Measurements from ENCODE around the gene DPH2.
A peak's percentile ranks its signal among the peaks of the same experiment; 100 is the strongest.

DPH2 gene

GRCh38 chr1:43938383-43938782 is 31.4 kb upstream of the DPH2 start:
- no peak for DNase-seq
- in situ Hi-C loops (cut with HindIII; ENCODE audit: low pct_ligation_motif_present, low pct_unique_long_range_greater_than_20kb, low sequenced_read_pairs) = loop anchor here (25.0 kb wide), 1 partner anchor 176 kb away; no protein-coding TSS in a partner anchor

- no peak for DNase-seq
- in situ Hi-C loops (cut with HindIII; ENCODE audit: low pct_ligation_motif_present, low pct_unique_long_range_greater_than_20kb, low sequenced_read_pairs) = loop anchor here (25.0 kb wide), 1 partner anchor 177 kb away; no protein-coding TSS in a partner anchor
These were observed 30.8 kb upstream of the DPH2 start for GRCh38 chr1:43938892-43939587.

- in situ Hi-C loops (cut with HindIII; ENCODE audit: low pct_ligation_motif_present, low pct_unique_long_range_greater_than_20kb, low sequenced_read_pairs) = loop anchor here (25.0 kb wide), 1 partner anchor 180 kb away; no protein-coding TSS in a partner anchor
- DNase-seq = no peak
These were observed 27.4 kb upstream of the DPH2 start for GRCh38 chr1:43942411-43942810.

GRCh38 chr1:43944860-43945259 is 24.9 kb upstream of the DPH2 start:
- DNase-seq = no peak
- in situ Hi-C loops (cut with HindIII; ENCODE audit: low pct_ligation_motif_present, low pct_unique_long_range_greater_than_20kb, low sequenced_read_pairs) = loop anchor here (25.0 kb wide), 1 partner anchor 183 kb away; no protein-coding TSS in a partner anchor

- in situ Hi-C loops (cut with HindIII; ENCODE audit: low pct_ligation_motif_present, low pct_unique_long_range_greater_than_20kb, low sequenced_read_pairs) = loop anchor here (25.0 kb wide), 1 partner anchor 183 kb away; no protein-coding TSS in a partner anchor
- no peak for DNase-seq
These were observed 24.1 kb upstream of the DPH2 start for GRCh38 chr1:43945674-43946235.

GRCh38 chr1:43946236-43947060 is 23.4 kb upstream of the DPH2 start, which contains the start of gene IPO13:
Gene IPO13, plus strand, starts transcription at chr1:43946950. Its CDS starts 651 bp downstream, at chr1:43947601.
- in situ Hi-C loops (cut with HindIII; ENCODE audit: low pct_ligation_motif_present, low pct_unique_long_range_greater_than_20kb, low sequenced_read_pairs) = loop anchor here (25.0 kb wide), 1 partner anchor 184 kb away; no protein-coding TSS in a partner anchor
- peak; percentile 94 for DNase-seq

GRCh38 chr1:43947061-43947873 is 22.5 kb upstream of the DPH2 start:
- no peak for DNase-seq
- in situ Hi-C loops (cut with HindIII; ENCODE audit: low pct_ligation_motif_present, low pct_unique_long_range_greater_than_20kb, low sequenced_read_pairs) = loop anchor here (25.0 kb wide), 1 partner anchor 185 kb away; no protein-coding TSS in a partner anchor

GRCh38 chr1:43947874-43948437 is 21.9 kb upstream of the DPH2 start:
- in situ Hi-C loops (cut with HindIII; ENCODE audit: low pct_ligation_motif_present, low pct_unique_long_range_greater_than_20kb, low sequenced_read_pairs) = loop anchor here (25.0 kb wide), 1 partner anchor 186 kb away; no protein-coding TSS in a partner anchor
- DNase-seq = no peak

GRCh38 chr1:43949678-43950077 is 20.1 kb upstream of the DPH2 start:
- DNase-seq = no peak
- in situ Hi-C loops (cut with HindIII; ENCODE audit: low pct_ligation_motif_present, low pct_unique_long_range_greater_than_20kb, low sequenced_read_pairs) = loop anchor here (25.0 kb wide), 1 partner anchor 187 kb away; no protein-coding TSS in a partner anchor

GRCh38 chr1:43951021-43951985 is 18.5 kb upstream of the DPH2 start:
- in situ Hi-C loops (cut with HindIII; ENCODE audit: low pct_ligation_motif_present, low pct_unique_long_range_greater_than_20kb, low sequenced_read_pairs) = no loop called here
- DNase-seq = peak; percentile 86

GRCh38 chr1:43952731-43953346 is 17.0 kb upstream of the DPH2 start:
- in situ Hi-C loops (cut with HindIII; ENCODE audit: low pct_ligation_motif_present, low pct_unique_long_range_greater_than_20kb, low sequenced_read_pairs) = no loop called here
- DNase-seq = no peak

GRCh38 chr1:43953361-43953760 is 16.4 kb upstream of the DPH2 start:
- no peak for DNase-seq
- in situ Hi-C loops (cut with HindIII; ENCODE audit: low pct_ligation_motif_present, low pct_unique_long_range_greater_than_20kb, low sequenced_read_pairs) = no loop called here

GRCh38 chr1:43954036-43954435 is 15.8 kb upstream of the DPH2 start:
- no peak for DNase-seq
- in situ Hi-C loops (cut with HindIII; ENCODE audit: low pct_ligation_motif_present, low pct_unique_long_range_greater_than_20kb, low sequenced_read_pairs) = no loop called here

GRCh38 chr1:43956234-43956633 is 13.6 kb upstream of the DPH2 start:
- no peak for DNase-seq
- in situ Hi-C loops (cut with HindIII; ENCODE audit: low pct_ligation_motif_present, low pct_unique_long_range_greater_than_20kb, low sequenced_read_pairs) = no loop called here

GRCh38 chr1:43957407-43958040 is 12.3 kb upstream of the DPH2 start:
- DNase-seq = no peak
- in situ Hi-C loops (cut with HindIII; ENCODE audit: low pct_ligation_motif_present, low pct_unique_long_range_greater_than_20kb, low sequenced_read_pairs) = no loop called here

Data from ACHN (cell line).